Left lung (tissue), 10 donors: ENCODE measurements around the gene CCL1. TPM values are rescaled to one million over a fixed set of nuclear protein-coding genes. Genes with fewer than 3 reads are reported as not detected.

Experiments
- ATAC-seq: fragments of 200-7000 bp; cut with Tn5 transposase; one replicate; pipeline ENCODE4 v1.9.1; 2020; ENCODE audit warnings: moderate library complexity
- DNase-seq, 4 donors: peaks; one replicate each; pipeline ENCODE4 v3.0.0-alpha.2; 2013 to 2020
- H3K27ac ChIP-seq, 2 donors: fragments of 200-600 bp; sonication (generic) in 1 of 2; one replicate each; pipeline versions ENCODE4 v1.5.0 to v1.8.0; 2020 to 2021
- H3K27me3 ChIP-seq, 2 donors: fragments of 200-600 bp; sonication (generic) in 1 of 2; one replicate each; pipeline versions ENCODE4 v1.5.0 to v1.8.0; 2020 to 2021
- H3K36me3 ChIP-seq, 2 donors: fragments of 200-600 bp; sonication (generic) in 1 of 2; one replicate each; pipeline versions ENCODE4 v1.5.0 to v1.8.0; 2020 to 2021
- H3K4me1 ChIP-seq, 2 donors: fragments of 200-600 bp; one replicate each; pipeline ENCODE4 v1.8.0; 2021
- H3K4me3 ChIP-seq, 2 donors: fragments of 200-600 bp; sonication (generic) in 1 of 2; one replicate each; pipeline versions ENCODE4 v1.5.0 to v1.8.0; 2020 to 2021; ENCODE audit warnings: mild to moderate bottlenecking in 1 of 2
- H3K9me3 ChIP-seq, 2 donors: fragments of 200-600 bp; sonication (generic) in 1 of 2; one replicate each; pipeline versions ENCODE4 v1.5.0 to v1.8.0; 2020 to 2021
- intact Hi-C, 2 donors: fragments of 100-400 bp; cut with DNase I; formaldehyde crosslinking; loops; one replicate each; pipeline versions ENCODE4 v1.11.2 to v1.14.2; 2022
- polyA plus RNA-seq, 6 donors: library from polyadenylated mRNA; unstranded; fragments of 120-200 nt; gene quantifications; one replicate each; pipeline ENCODE4 v1.2.1, GENCODE V29; 2013; ENCODE audit not compliant: insufficient read length in 6 of 6
- total RNA-seq, 2 donors: library from RNA; stranded (reverse); fragmentation: NEBNext Ultra II Directional; extraction: Animal tissue kit (Norgen Biotek cat#: 25700); gene quantifications; one replicate each; pipeline ENCODE4 v1.2.1, GENCODE V29; 2021
- TF ChIP-seq, protein P1 (sequence below), 2 donors: fragments of 200-600 bp; sonication (generic) in 1 of 2; IDR thresholded peaks; one replicate each; pipeline versions ENCODE4 v1.5.0 to v1.8.0; 2021; ENCODE audit warnings: antibody characterized with exemption in 2 of 2
- donor health status: DM: no; HTN: yes; CAD: no.
- donor health status: DM: no; HTN: no; CAD: no.

Gene CCL1
- total and polyA plus RNA-seq, 8 donors, result not detected

DNA sequence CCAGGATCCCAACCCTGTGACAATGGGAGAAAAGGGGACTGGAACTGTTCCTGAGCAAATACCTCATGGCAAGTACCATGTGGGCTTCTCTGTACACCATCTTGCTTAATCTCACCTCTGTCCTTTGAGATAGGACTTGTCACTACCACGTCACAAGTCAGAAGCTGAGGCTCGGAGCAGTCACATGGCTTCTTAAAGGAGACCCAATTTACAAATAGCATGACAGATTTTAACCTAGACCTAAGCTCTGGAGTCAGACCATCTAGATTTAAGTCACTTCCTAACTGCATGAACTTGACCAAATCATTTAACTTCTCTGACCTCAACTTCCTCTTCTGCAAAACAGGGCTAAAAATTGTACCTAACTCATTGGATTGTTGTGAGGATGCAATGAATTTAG lies 36.0 kb upstream of the CCL1 start:
- TF ChIP-seq, protein P1, sequence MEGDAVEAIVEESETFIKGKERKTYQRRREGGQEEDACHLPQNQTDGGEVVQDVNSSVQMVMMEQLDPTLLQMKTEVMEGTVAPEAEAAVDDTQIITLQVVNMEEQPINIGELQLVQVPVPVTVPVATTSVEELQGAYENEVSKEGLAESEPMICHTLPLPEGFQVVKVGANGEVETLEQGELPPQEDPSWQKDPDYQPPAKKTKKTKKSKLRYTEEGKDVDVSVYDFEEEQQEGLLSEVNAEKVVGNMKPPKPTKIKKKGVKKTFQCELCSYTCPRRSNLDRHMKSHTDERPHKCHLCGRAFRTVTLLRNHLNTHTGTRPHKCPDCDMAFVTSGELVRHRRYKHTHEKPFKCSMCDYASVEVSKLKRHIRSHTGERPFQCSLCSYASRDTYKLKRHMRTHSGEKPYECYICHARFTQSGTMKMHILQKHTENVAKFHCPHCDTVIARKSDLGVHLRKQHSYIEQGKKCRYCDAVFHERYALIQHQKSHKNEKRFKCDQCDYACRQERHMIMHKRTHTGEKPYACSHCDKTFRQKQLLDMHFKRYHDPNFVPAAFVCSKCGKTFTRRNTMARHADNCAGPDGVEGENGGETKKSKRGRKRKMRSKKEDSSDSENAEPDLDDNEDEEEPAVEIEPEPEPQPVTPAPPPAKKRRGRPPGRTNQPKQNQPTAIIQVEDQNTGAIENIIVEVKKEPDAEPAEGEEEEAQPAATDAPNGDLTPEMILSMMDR (IDR thresholded peaks at IDR 0.05), result no peak
- no peaks in the 10 kb centered on the region for H3K4me1 ChIP-seq
- no peaks in the 10 kb centered on the region for H3K36me3 ChIP-seq
- peaks cover 0 to 6% of the 10 kb centered on the region in 2 donors for H3K27me3 ChIP-seq
- ATAC-seq (peak; percentile 50), DNase-seq (no peak)
- no peaks in the 10 kb centered on the region for H3K9me3 ChIP-seq
- intact Hi-C loops, result no loop called here
- H3K27ac ChIP-seq, result no peak overlapping the region
- H3K4me3 ChIP-seq, result no peak overlapping the region

- no peaks in the 10 kb centered on the region for H3K36me3 ChIP-seq
- TF ChIP-seq, protein P1 (IDR thresholded peaks at IDR 0.05), result no peak
- intact Hi-C loops, result no loop called here
- no peak for DNase-seq
- H3K27ac ChIP-seq, result no peak overlapping the region
- no peak for ATAC-seq
- no peaks in the 10 kb centered on the region for H3K9me3 ChIP-seq
- H3K4me3 ChIP-seq, result no peak overlapping the region
- H3K4me1 ChIP-seq, result no peaks in the 10 kb centered on the region
- peaks cover 0 to 6% of the 10 kb centered on the region in 2 donors for H3K27me3 ChIP-seq
These were observed 34.2 kb upstream of the CCL1 start for GRCh38 chr17:34397265-34397664.

DNA sequence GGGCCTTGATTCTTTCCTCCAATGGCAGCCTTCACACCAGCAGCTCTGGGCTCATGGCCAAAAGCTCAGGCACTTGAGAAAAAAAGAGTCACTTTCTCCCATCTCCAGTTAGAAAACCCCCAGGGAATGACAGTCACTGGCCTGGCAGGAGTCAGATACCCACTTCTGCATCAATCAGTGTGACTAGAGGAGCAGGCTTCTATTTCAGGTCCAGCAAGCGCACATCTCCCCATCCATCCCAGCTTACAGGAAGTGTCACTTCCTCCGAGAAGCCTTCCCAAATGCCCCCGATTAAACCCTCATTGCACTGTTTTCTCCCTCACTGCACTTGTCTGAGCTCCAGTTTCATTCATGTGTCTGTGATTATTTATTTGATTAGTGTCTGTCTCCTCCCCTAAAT lies 30.4 kb upstream of the CCL1 start:
- H3K4me3 ChIP-seq, result no peak overlapping the region
- intact Hi-C loops, result no loop called here
- H3K36me3 ChIP-seq, result no peaks in the 10 kb centered on the region
- no peak for ATAC-seq
- peaks cover 0 to 6% of the 10 kb centered on the region in 2 donors for H3K27me3 ChIP-seq
- no peak overlapping the region for H3K27ac ChIP-seq
- no peaks in the 10 kb centered on the region for H3K9me3 ChIP-seq
- DNase-seq, result no peak
- TF ChIP-seq, protein P1 (IDR thresholded peaks at IDR 0.05), result no peak
- no peaks in the 10 kb centered on the region for H3K4me1 ChIP-seq

DNA sequence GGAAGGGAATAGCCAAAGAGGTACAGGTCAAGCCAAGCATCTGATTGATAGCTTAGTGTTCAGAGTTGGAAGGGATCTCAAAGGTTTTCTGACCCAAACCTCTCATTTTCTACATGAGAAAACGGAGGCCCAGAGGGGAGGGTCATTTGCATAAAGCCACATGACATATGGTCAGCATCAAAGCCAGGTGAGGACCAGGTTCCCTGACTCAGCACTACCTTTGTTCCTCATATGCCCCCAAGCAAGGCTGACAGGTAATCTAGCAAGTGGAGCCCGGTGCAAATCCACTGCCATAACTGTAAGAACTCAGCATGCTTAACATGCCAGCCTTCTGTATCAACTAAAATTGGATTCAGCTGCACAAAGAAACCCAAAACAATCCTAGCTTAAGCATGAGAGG lies 28.2 kb upstream of the CCL1 start:
- Histone ChIP-seq H3K4me1 (peaks cover 5 to 7% of the 10 kb centered on the region in 2 donors), H3K9me3 (no peaks in the 10 kb centered on the region), H3K36me3 (no peaks in the 10 kb centered on the region), H3K27ac (no peak overlapping the region), H3K27me3 (no peaks in the 10 kb centered on the region), H3K4me3 (no peak overlapping the region)
- TF ChIP-seq, protein P1 (IDR thresholded peaks at IDR 0.05), result no peak
- ATAC-seq, result no peak
- DNase-seq, result no peak
- intact Hi-C loops, result no loop called here

- DNase-seq (no peak), ATAC-seq (no peak)
- no peaks in the 10 kb centered on the region for H3K9me3 ChIP-seq
- no peaks in the 10 kb centered on the region for H3K27me3 ChIP-seq
- no peak overlapping the region for H3K27ac ChIP-seq
- H3K36me3 ChIP-seq, result no peaks in the 10 kb centered on the region
- H3K4me3 ChIP-seq, result no peak overlapping the region
- H3K4me1 ChIP-seq, result peaks cover 5 to 7% of the 10 kb centered on the region in 2 donors
- intact Hi-C loops, result no loop called here
- TF ChIP-seq, protein P1 (IDR thresholded peaks at IDR 0.05), result no peak
These were observed 27.6 kb upstream of the CCL1 start for GRCh38 chr17:34390649-34391048.
